ENCODE measurements around the gene ARL15. TPM values are rescaled to one million over a fixed set of nuclear protein-coding genes. Genes with fewer than 3 reads are reported as not detected.
A peak's percentile ranks its signal among the peaks of the same experiment; 100 is the strongest.

Gene ARL15
- total RNA-seq, 1 experiment from 2014 or later, result 6.9 TPM

DNA sequence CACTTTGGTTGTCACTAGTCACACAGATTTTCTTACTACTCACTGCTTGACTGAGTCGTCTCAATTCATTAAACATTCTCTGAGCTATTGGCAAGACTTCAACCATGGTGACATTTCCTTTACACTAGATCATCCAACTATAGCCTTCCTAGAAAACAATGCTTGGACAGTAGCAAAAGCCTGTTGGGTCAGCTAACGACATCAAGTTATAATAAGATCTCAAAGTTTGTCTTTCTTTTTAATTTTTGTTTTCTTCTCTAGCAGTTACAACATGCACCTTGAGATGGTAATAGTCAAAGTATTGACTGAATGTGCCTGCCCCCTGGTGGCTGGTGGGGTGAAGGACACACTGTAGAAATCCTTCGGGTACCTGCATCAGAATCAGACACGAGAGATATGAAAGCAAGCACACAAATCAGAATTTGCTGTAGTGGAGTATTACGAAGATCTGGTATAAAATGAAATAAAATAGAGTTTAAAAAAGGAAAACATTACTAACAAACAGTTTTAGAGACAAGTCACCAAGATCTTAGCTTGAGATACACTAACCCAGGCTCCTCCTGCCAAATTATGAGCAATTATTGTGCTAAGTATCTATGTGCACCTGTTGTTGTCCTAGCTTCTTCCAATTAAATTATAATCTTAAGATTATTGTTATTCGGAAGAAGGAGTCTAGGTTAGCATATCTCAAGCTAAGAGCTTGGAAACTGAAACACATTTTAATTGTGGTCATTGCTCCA lies 81.2 kb downstream of the ARL15 start:
- no peak overlapping the region for H3K27ac ChIP-seq (ENCODE audit: low read length)
- H3K9me2 ChIP-seq (replicated peaks; ENCODE audit: low read length), result no peaks in the 10 kb centered on the region
- H4K20me1 ChIP-seq (ENCODE audit: low read length), result no peaks in the 10 kb centered on the region
- no peak overlapping the region for H3K4me2 ChIP-seq (ENCODE audit: low read length)
- H3K4me3 ChIP-seq (ENCODE audit: low read length), result no peak overlapping the region
- intact Hi-C loops (cut with micrococcal nuclease), result loop anchor here (1.0 kb wide), 1 partner anchor 1106 kb away; no protein-coding TSS in a partner anchor
- H3K79me2 ChIP-seq (ENCODE audit: low read length), result no peaks in the 10 kb centered on the region
- DNase-seq (peak; percentile 64), ATAC-seq (peak; percentile 63)
- no peaks in the 10 kb centered on the region for H3K27me3 ChIP-seq (ENCODE audit: low read length)
- no peaks in the 10 kb centered on the region for H3F3A ChIP-seq (ENCODE audit: low read length, unreplicated experiment)
- no TSS peak for BruUV-seq (replicated peaks)
- no peaks in the 10 kb centered on the region for H3K4me1 ChIP-seq (ENCODE audit: insufficient read depth, low read length)
- POLR2A ChIA-PET (ENCODE audit: unreplicated experiment), result no interaction called here
- no peaks in the 10 kb centered on the region for H3K9me3 ChIP-seq (ENCODE audit: low read length)
- H3K9ac ChIP-seq (ENCODE audit: low read length), result no peak overlapping the region
- H3K36me3 ChIP-seq (ENCODE audit: low read depth, low read length), result no peaks in the 10 kb centered on the region; the same call in 1 of the 2 replicates
- no peak overlapping the region for H2AFZ ChIP-seq (ENCODE audit: low read length)
- CTCF ChIA-PET, result interaction anchor here (0.6 kb wide), 1 partner anchor 798 kb away, joined by 3 read pairs; no protein-coding TSS in a partner anchor
- TF ChIP-seq, protein P1, sequence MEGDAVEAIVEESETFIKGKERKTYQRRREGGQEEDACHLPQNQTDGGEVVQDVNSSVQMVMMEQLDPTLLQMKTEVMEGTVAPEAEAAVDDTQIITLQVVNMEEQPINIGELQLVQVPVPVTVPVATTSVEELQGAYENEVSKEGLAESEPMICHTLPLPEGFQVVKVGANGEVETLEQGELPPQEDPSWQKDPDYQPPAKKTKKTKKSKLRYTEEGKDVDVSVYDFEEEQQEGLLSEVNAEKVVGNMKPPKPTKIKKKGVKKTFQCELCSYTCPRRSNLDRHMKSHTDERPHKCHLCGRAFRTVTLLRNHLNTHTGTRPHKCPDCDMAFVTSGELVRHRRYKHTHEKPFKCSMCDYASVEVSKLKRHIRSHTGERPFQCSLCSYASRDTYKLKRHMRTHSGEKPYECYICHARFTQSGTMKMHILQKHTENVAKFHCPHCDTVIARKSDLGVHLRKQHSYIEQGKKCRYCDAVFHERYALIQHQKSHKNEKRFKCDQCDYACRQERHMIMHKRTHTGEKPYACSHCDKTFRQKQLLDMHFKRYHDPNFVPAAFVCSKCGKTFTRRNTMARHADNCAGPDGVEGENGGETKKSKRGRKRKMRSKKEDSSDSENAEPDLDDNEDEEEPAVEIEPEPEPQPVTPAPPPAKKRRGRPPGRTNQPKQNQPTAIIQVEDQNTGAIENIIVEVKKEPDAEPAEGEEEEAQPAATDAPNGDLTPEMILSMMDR (conservative IDR thresholded peaks at IDR 0.05; ENCODE audit: low read depth, low read length), result peak; percentile 79
- no peak for TF ChIP-seq EZH2 (IDR thresholded peaks at IDR 0.05; ENCODE audit: low read length, unreplicated experiment)

DNA sequence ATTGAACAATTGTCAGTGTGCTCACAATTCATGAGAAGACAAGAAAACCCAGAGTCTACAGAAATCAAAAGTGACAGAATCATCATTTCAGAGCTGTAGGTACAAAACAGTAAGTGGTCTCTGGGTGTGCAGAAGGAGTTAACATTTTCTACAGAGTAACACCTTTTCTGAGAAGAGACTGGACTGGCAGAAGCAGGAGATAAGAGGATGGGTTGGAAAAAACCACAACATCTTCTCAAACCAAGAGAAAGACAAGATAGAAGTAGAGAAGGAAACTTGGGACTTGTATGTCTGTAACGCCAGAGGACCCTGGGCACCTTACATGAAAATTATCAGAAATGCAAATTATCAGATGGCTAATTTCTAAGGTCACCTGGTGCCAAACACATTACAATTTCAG lies 82.6 kb downstream of the ARL15 start:
- POLR2A ChIA-PET (ENCODE audit: unreplicated experiment), result interaction anchor here (0.7 kb wide), 1 partner anchor 153 kb away, joined by 4 read pairs; no protein-coding TSS in a partner anchor
- intact Hi-C loops (cut with micrococcal nuclease), result no loop called here
- Histone ChIP-seq H3K27ac (ENCODE audit: low read length) (no peak overlapping the region), H3K4me1 (ENCODE audit: insufficient read depth, low read length) (no peaks in the 10 kb centered on the region), H3K9me2 (replicated peaks; ENCODE audit: low read length) (no peaks in the 10 kb centered on the region), H3K9ac (ENCODE audit: low read length) (no peak overlapping the region), H3K79me2 (ENCODE audit: low read length) (no peaks in the 10 kb centered on the region), H3K4me3 (ENCODE audit: low read length) (no peak overlapping the region), H3K9me3 (ENCODE audit: low read length) (no peaks in the 10 kb centered on the region), H3F3A (ENCODE audit: low read length, unreplicated experiment) (no peaks in the 10 kb centered on the region), H3K27me3 (ENCODE audit: low read length) (no peaks in the 10 kb centered on the region), H4K20me1 (ENCODE audit: low read length) (no peaks in the 10 kb centered on the region), H3K36me3 (ENCODE audit: low read depth, low read length) (no peaks in the 10 kb centered on the region; the same call in 1 of the 2 replicates), H3K4me2 (ENCODE audit: low read length) (no peak overlapping the region), H2AFZ (ENCODE audit: low read length) (no peak overlapping the region)
- CTCF ChIA-PET, result no interaction called here
- TF ChIP-seq EZH2 (IDR thresholded peaks at IDR 0.05; ENCODE audit: low read length, unreplicated experiment), result no peak
- no peak for TF ChIP-seq EZH2phosphoT487 (IDR thresholded peaks at IDR 0.05; ENCODE audit: borderline replicate concordance, low read length)
- TF ChIP-seq, protein P1 (conservative IDR thresholded peaks at IDR 0.05; ENCODE audit: low read depth, low read length), result no peak
- BruUV-seq (replicated peaks), result no TSS peak
- no peak for DNase-seq
- ATAC-seq, result no peak

DNA sequence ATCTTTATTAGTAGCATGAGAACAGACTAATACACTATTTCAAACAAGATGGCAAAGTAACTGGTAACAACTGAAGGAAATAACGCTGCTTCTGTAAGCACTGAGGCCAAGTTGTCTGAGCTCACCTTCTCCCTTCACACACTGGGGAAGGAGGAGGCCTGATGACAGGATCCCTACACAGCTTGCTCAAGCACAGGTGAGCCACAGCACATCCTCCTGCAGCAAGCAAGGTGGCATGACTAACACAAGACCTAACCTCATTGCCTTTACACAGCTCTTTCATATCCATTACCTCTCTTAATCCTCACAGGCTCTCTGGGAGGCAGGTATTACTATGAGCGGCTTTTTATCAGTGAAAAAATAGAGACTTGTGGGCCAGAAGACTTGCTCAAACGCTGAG lies 83.3 kb downstream of the ARL15 start:
- H3F3A ChIP-seq (ENCODE audit: low read length, unreplicated experiment), result no peaks in the 10 kb centered on the region
- H3K9me3 ChIP-seq (ENCODE audit: low read length), result no peaks in the 10 kb centered on the region
- no TSS peak for BruUV-seq (replicated peaks)
- no peaks in the 10 kb centered on the region for H3K79me2 ChIP-seq (ENCODE audit: low read length)
- H3K4me2 ChIP-seq (ENCODE audit: low read length), result no peak overlapping the region
- TF ChIP-seq, protein P1 (conservative IDR thresholded peaks at IDR 0.05; ENCODE audit: low read depth, low read length), result no peak
- TF ChIP-seq EZH2 (IDR thresholded peaks at IDR 0.05; ENCODE audit: low read length, unreplicated experiment) (no peak), EZH2phosphoT487 (IDR thresholded peaks at IDR 0.05; ENCODE audit: borderline replicate concordance, low read length) (no peak)
- no peaks in the 10 kb centered on the region for H3K27me3 ChIP-seq (ENCODE audit: low read length)
- H3K4me3 ChIP-seq (ENCODE audit: low read length), result no peak overlapping the region
- H3K9me2 ChIP-seq (replicated peaks; ENCODE audit: low read length), result no peaks in the 10 kb centered on the region
- intact Hi-C loops (cut with micrococcal nuclease), result no loop called here
- H3K27ac ChIP-seq (ENCODE audit: low read length), result no peak overlapping the region
- no peaks in the 10 kb centered on the region for H4K20me1 ChIP-seq (ENCODE audit: low read length)
- CTCF ChIA-PET, result no interaction called here
- POLR2A ChIA-PET (ENCODE audit: unreplicated experiment), result no interaction called here
- H3K9ac ChIP-seq (ENCODE audit: low read length), result no peak overlapping the region
- H3K36me3 ChIP-seq (ENCODE audit: low read depth, low read length), result no peaks in the 10 kb centered on the region; the same call in 1 of the 2 replicates
- ATAC-seq, result no peak
- no peak overlapping the region for H2AFZ ChIP-seq (ENCODE audit: low read length)
- H3K4me1 ChIP-seq (ENCODE audit: insufficient read depth, low read length), result no peaks in the 10 kb centered on the region
- no peak for DNase-seq

All from PC-3 (cell line).